CD4-positive, alpha-beta T cell (primary cell): ENCODE data around the gene ULK4. TPM values are rescaled to one million over a fixed set of nuclear protein-coding genes. Genes with fewer than 3 reads are reported as not detected.

ENCODE experiments used
- ATAC-seq: fragments of 200-7000 bp; cut with Tn5 transposase; one replicate; pipeline ENCODE4 v1.10.0; 2022; ENCODE audit warnings: mild to moderate bottlenecking; ENCODE audit not compliant: poor library complexity
- CTCF ChIA-PET: fragments of 350-600 bp; sonication (Branson Sonifier 250); formaldehyde crosslinking; loops from one replicate; lab custom pipeline; 2021; ENCODE audit warnings: antibody characterized with exemption, inconsistent platforms; lab: Charles Lee
- POLR2A ChIA-PET: fragments of 350-600 bp; sonication (Branson Sonifier 250); formaldehyde crosslinking; loops from one replicate; lab custom pipeline; 2021; ENCODE audit warnings: antibody characterized with exemption, inconsistent platforms; lab: Charles Lee
- DNase-seq, 14 experiments: peaks; one replicate each; pipeline ENCODE4 v3.0.0-alpha.2; 2013 to 2020; ENCODE audit warnings: mixed read lengths in 2 of 14
- H3K27ac ChIP-seq, 2 donors: one replicate each; pipeline versions ENCODE4 v1.5.1 to v1.7.0; 2013; ENCODE audit warnings: low read length in 2 of 2, low read depth in 1 of 2, mild to moderate bottlenecking in 1 of 2
- H3K27me3 ChIP-seq, 2 experiments: 1 replicate in 1 of 2; 2 replicates in 1 of 2; pipeline versions ENCODE4 v1.6.1 to v1.7.0; 2013; ENCODE audit warnings: low read length in 2 of 2, control low read depth in 1 of 2, mild to moderate bottlenecking in 1 of 2, moderate library complexity in 1 of 2; ENCODE audit not compliant: insufficient read depth in 2 of 2, control insufficient read depth in 1 of 2
- H3K36me3 ChIP-seq: one replicate; pipeline ENCODE4 v1.6.1; 2013; ENCODE audit warnings: low read length, control low read depth; ENCODE audit not compliant: insufficient read depth
- H3K4me1 ChIP-seq: one replicate; pipeline ENCODE4 v1.6.1; 2013; ENCODE audit warnings: low read length, control low read depth; ENCODE audit not compliant: insufficient read depth
- H3K4me3 ChIP-seq: one replicate; pipeline ENCODE4 v1.5.1; 2013; ENCODE audit warnings: mild to moderate bottlenecking, low read length, moderate library complexity
- H3K9me3 ChIP-seq, 2 experiments: 1 replicate in 1 of 2; 2 replicates in 1 of 2; pipeline versions ENCODE4 v1.6.1 to v1.7.0; 2013; ENCODE audit warnings: low read length in 2 of 2, mild to moderate bottlenecking in 2 of 2, control low read depth in 1 of 2, moderate library complexity in 1 of 2; ENCODE audit not compliant: control insufficient read depth in 1 of 2, insufficient read depth in 1 of 2
- H3K27ac Mint-ChIP-seq: one replicate; pipeline ENCODE4 v1.8.0; 2020; ENCODE audit warnings: mixed read lengths
- H3K27me3 Mint-ChIP-seq: one replicate; pipeline ENCODE4 v1.8.0; 2021; ENCODE audit warnings: mixed read lengths
- H3K36me3 Mint-ChIP-seq: one replicate; pipeline ENCODE4 v1.8.0; 2021; ENCODE audit warnings: low read depth, mixed read lengths
- H3K4me1 Mint-ChIP-seq: one replicate; pipeline ENCODE4 v1.8.0; 2021; ENCODE audit warnings: low read depth, mixed read lengths
- H3K4me3 Mint-ChIP-seq: one replicate; pipeline ENCODE4 v1.8.0; 2020; ENCODE audit warnings: mild to moderate bottlenecking, mixed read lengths
- H3K9me3 Mint-ChIP-seq: one replicate; pipeline ENCODE4 v1.8.0; 2020; ENCODE audit warnings: mixed read lengths
- intact Hi-C, 2 experiments: fragments of 100-400 bp; cut with DNase I in 1 of 2; cut with micrococcal nuclease in 1 of 2; formaldehyde crosslinking; loops; one replicate each; pipeline versions ENCODE4 v1.15.1 to v1.9.0; 2023 to 2025; cut with DNase I, micrococcal nuclease
- total RNA-seq, 174 experiments: library from RNA in 2 of 174; stranded (reverse) in 2 of 174; gene quantifications; one replicate each; pipeline ENCODE4 v1.2.3 and lab custom pipeline; 2021 to 2026
- TF ChIP-seq, protein P1 (sequence below): fragments of 200-600 bp; IDR thresholded peaks from one replicate; pipeline ENCODE4 v1.8.0; 2022; ENCODE audit warnings: antibody characterized with exemption, mild to moderate bottlenecking

Gene ULK4
- total RNA-seq, 2 experiments from 2014 or later = 23.8 to 28.6 TPM

DNA sequence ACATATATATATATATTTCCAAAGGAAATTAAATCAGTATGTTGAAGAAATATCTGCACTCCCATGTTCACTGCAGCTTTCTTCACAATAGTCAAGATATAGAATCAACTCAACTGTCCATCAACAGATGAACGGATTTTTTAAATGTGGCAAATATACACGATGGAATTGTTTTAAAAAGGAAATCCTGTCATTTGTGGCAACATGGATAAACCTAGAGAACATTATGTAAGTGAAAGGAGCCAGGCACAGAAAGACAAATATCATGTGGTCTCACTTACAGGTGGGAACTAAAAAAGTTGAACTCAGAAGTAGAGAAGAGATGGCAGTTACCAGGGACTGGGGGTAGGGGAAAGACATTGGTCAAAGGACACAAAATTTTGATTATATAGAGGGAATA is 253.7 kb downstream of the ULK4 start:
- H3K9me3 Mint-ChIP-seq = no peaks in the 10 kb centered on the region
- no peaks in the 10 kb centered on the region for H3K27me3 Mint-ChIP-seq
- CTCF ChIA-PET = no interaction called here
- no peak for ATAC-seq
- no peaks in the 10 kb centered on the region for H3K4me1 ChIP-seq
- no peak overlapping the region for H3K4me3 Mint-ChIP-seq
- no peaks in the 10 kb centered on the region for H3K27me3 ChIP-seq
- intact Hi-C loops = no loop called here
- H3K9me3 ChIP-seq = no peaks in the 10 kb centered on the region
- no peak overlapping the region for H3K27ac Mint-ChIP-seq
- H3K27ac ChIP-seq = no peak overlapping the region
- H3K4me3 ChIP-seq = no peak overlapping the region
- no peak for DNase-seq
- TF ChIP-seq, protein P1, sequence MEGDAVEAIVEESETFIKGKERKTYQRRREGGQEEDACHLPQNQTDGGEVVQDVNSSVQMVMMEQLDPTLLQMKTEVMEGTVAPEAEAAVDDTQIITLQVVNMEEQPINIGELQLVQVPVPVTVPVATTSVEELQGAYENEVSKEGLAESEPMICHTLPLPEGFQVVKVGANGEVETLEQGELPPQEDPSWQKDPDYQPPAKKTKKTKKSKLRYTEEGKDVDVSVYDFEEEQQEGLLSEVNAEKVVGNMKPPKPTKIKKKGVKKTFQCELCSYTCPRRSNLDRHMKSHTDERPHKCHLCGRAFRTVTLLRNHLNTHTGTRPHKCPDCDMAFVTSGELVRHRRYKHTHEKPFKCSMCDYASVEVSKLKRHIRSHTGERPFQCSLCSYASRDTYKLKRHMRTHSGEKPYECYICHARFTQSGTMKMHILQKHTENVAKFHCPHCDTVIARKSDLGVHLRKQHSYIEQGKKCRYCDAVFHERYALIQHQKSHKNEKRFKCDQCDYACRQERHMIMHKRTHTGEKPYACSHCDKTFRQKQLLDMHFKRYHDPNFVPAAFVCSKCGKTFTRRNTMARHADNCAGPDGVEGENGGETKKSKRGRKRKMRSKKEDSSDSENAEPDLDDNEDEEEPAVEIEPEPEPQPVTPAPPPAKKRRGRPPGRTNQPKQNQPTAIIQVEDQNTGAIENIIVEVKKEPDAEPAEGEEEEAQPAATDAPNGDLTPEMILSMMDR = no peak
- H3K36me3 ChIP-seq = no peaks in the 10 kb centered on the region
- POLR2A ChIA-PET = no interaction called here
- H3K4me1 Mint-ChIP-seq = no peaks in the 10 kb centered on the region
- H3K36me3 Mint-ChIP-seq = peaks cover 19% of the 10 kb centered on the region

GRCh38 chr3:41705893-41706292 is 256.0 kb downstream of the ULK4 start:
- ATAC-seq (no peak), DNase-seq (no peak)
- CTCF ChIA-PET = no interaction called here
- H3K9me3 ChIP-seq = no peaks in the 10 kb centered on the region
- H3K27ac Mint-ChIP-seq = no peak overlapping the region
- H3K27me3 Mint-ChIP-seq = no peaks in the 10 kb centered on the region
- no peaks in the 10 kb centered on the region for H3K27me3 ChIP-seq
- POLR2A ChIA-PET = no interaction called here
- no peaks in the 10 kb centered on the region for H3K4me1 ChIP-seq
- TF ChIP-seq, protein P1 = no peak
- H3K9me3 Mint-ChIP-seq = no peaks in the 10 kb centered on the region
- peaks cover 22% of the 10 kb centered on the region for H3K36me3 Mint-ChIP-seq
- H3K36me3 ChIP-seq = no peaks in the 10 kb centered on the region
- no peaks in the 10 kb centered on the region for H3K4me1 Mint-ChIP-seq
- intact Hi-C loops = no loop called here
- H3K4me3 ChIP-seq = no peak overlapping the region
- H3K4me3 Mint-ChIP-seq = no peak overlapping the region
- H3K27ac ChIP-seq = no peak overlapping the region

- intact Hi-C loops = no loop called here
- ATAC-seq (no peak), DNase-seq (no peak)
- TF ChIP-seq, protein P1 = no peak
- no peak overlapping the region for H3K27ac Mint-ChIP-seq
- no peaks in the 10 kb centered on the region for H3K9me3 ChIP-seq
- H3K27me3 Mint-ChIP-seq = no peaks in the 10 kb centered on the region
- H3K36me3 ChIP-seq = no peaks in the 10 kb centered on the region
- ChIA-PET CTCF (no interaction called here), POLR2A (no interaction called here)
- H3K4me3 ChIP-seq = no peak overlapping the region
- H3K4me1 ChIP-seq = no peaks in the 10 kb centered on the region
- H3K36me3 Mint-ChIP-seq = peaks cover 22% of the 10 kb centered on the region
- H3K9me3 Mint-ChIP-seq = no peaks in the 10 kb centered on the region
- no peak overlapping the region for H3K27ac ChIP-seq
- H3K27me3 ChIP-seq = no peaks in the 10 kb centered on the region
- no peak overlapping the region for H3K4me3 Mint-ChIP-seq
- H3K4me1 Mint-ChIP-seq = no peaks in the 10 kb centered on the region
Measured at GRCh38 chr3:41701191-41701698, 260.7 kb downstream of the ULK4 start.
